A172 (cell line): ENCODE data around the gene TRPT1. TPM values are rescaled to one million over a fixed set of nuclear protein-coding genes. Genes with fewer than 3 reads are reported as not detected.
A peak's percentile ranks its signal among the peaks of the same experiment; 100 is the strongest.

Source experiments
- DNase-seq: peaks from one replicate; pipeline ENCODE4 v3.0.0-alpha.2; 2015; ENCODE audit warnings: low spot score
- total RNA-seq: library from RNA; depleted of rRNA; stranded (reverse); fragments of >200 nt; shearing (Covaris generic); gene quantifications from 2 replicates; pipeline ENCODE4 v1.2.3, GENCODE V29; 2014

The TRPT1 gene
- total RNA-seq, 1 experiment from 2014 or later: 33.8 TPM

DNA sequence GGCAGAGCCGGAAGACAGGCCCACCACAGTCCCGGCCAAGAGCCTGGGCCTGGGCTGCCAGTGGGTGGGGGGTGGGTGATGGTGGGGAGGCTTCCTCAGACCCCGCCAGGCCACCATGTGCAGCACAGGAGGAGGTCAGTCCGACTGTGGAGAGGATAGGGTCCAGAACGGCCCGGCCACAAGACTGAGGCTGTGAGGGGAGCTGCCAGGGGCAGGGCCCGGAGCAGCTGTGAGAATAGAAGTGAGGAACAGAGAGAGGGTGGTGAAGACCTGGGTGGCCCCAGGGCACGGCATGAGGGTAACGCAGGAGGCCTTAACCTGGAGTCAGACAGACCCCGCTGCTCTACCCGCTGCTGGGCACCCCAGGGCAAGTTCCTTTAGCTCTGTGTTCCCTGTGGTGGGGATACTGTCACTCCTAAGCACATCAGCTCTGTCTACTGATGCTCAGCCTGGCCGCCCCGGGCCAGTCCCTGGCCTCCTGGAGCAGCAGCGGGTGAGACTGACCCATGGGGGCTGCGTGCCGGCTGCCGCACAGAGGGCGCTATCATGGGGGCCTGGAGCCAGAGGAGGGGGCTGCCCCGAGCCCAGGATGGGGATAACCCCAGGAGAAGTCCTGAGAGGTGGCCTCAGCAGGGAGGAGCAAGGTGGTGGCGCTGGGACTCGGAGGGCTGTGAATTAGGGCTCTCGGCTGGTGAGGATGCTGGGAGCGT is 17.7 kb downstream of the TRPT1 start:
- no peak for DNase-seq

DNA sequence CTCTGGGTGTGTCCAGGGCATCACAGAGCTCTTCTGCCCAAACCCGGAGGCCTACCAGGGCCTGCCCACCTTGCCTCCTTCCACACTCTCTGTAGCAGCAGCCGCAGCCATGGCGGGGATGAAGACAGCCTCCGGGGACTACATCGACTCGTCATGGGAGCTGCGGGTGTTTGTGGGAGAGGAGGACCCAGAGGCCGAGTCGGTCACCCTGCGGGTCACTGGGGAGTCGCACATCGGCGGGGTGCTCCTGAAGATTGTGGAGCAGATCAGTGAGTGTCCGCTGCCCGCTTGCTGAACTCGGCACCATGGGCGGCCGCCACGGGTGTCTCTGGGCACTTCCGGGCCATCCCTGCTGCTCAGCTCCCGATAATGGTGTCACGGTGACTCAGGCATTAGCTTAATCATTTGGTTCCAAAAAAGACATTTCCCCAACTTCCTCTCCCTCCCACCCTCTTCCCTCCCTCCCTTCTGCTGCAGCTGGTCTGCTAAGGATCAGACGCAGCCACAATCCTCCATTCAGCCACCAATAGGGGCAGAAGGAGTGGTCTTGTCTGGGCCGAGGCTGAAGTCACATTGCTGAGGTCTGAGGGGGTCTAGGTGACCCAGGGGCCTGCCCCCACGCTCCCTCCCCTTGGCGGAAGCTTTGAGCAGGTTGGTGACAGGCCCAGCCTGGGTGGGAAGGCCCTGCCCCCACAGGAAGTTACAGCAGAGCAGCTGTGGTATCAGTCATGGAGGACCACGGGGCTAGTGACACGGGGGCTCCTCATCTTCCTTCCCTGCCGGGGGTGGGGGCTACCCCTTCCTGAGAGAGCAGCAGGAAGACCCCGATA is 18.5 kb downstream of the TRPT1 start:
- DNase-seq: peak; percentile 94

DNA sequence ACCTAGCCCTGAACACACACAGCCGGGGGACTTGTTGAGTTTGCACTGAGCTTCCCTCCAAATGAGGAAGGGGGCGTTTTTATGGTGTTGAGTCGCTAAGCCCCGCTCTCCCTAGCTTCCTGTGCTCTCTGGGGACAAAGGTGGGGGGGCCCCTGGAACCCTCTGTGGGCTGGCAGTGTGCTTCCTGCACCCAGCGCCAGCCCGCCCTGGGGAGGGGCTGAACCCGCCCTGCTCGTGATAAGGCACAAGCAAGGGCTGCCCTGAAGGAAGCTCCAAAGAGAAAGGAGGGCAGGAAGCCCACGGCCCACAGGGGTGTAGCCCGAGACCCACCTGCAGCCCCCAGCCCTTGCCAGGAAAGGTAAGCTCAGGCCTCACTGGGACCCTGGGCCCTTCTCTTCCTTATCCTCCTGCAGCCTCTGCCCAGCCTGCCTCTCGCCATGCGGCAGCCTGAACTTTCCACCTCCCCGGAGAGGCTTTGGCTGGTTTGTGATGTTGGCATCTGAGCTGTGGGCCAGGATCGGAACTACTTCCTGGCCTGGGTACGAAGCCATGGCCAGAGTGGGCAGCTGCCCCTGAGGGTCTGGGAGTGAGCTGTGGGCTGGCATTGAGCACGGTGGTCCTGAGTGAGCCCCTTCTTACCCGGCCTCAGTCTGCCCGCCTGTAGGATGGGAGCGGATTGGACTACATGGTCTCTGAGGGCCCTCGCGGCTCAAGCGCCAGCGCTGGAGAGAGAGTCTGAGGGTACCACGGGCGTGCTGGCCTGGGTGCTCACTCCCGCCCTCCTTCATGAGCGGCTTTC is 19.3 kb downstream of the TRPT1 start, which contains the start of gene FERMT3:
FERMT3 (plus strand) TSS at position 265 of the 799 bp plus-strand sequence. CDS start 644 bp downstream, outside the sequence.
- peak; percentile 30 for DNase-seq

DNA sequence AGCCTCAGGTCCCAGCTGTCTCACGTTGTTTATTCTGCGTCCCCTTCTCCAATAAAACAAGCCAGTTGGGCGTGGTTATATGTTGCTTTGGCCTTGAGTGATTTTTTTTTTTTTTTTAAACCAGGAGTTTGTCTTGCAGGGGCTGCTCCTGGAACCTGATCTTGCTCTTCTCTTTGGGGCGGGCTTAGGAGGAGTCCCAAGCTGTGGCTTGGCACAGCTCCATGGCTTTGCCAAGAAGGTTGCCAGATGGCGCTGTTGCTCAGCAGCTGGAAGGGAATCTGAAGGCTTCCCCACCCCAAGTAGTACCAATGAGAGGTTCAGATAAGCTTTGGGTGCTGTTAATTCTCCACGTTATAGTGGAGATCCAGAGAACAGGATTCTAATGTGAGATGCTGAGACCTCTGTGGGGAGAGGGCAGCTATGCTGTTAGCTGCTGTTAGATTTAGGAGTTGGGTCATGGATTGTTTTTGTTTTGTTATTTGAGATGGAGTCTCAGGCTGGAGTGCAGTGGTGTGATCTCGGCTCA is 21.5 kb downstream of the TRPT1 start:
- peak; percentile 94 for DNase-seq

DNA sequence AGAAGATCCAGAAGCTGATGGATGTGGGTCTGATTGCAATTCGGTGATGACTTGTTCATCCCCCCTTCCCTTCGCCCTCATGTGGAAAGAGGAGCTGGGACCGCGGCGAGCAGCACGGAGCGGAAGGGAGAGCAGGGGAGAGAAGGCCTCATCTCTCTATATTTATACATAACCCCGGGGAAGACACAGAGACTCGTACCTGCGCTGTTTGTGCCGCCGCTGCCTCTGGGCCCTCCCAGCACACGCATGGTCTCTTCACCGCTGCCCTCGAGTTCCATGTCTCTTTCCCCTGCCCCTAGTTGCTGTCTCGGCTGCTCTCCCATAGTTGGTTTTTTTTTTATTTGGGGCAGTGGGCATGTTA is 21.9 kb downstream of the TRPT1 start:
- no peak for DNase-seq

DNA sequence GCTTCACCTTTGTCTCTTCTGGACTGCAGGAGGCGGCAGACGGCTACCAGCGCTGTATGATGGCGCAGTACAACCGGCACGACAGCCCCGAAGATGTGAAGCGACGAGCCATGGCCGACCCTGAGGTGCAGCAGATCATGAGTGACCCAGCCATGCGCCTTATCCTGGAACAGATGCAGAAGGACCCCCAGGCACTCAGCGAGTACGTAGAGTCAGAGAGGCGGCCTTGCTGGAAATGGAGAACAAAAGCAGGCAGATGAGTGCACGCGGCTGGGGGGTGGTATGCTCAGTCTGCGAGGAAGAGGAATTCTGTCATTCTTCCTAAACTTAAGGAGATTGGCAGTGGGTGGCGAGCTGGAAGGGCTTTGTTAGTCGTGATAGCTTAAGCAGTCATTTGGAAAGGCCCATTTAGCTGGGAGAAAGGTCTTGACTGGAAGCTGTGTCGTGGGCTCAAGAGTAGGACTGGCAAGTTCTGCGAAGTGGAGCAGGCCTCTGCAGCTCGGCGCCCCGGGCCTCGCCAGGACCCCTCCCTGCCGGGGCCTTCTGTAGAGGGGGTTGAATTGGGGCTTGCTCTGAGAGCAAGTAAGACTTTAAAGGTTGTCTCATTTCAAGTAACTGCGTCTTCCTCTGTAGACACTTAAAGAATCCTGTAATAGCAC is 22.4 kb downstream of the TRPT1 start:
- DNase-seq: no peak

DNA sequence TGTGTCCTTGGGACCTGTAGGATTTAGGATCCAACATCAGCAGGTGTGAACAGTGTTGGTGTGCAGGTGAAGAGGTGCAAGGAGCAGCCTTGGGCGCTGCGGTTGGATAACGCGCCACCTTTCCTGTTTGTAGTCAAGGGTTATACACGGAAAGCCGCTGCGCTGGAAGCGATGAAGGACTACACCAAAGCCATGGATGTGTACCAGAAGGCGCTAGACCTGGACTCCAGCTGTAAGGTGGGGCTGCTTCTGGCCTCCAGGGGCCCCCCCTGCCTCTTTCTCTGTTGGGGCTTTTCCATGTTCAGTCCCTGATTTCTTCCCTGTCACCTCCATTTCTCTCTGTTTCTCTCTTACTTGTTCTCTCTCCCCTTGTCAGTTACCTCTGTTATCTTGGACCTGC is 23.0 kb downstream of the TRPT1 start:
- no peak for DNase-seq

DNA sequence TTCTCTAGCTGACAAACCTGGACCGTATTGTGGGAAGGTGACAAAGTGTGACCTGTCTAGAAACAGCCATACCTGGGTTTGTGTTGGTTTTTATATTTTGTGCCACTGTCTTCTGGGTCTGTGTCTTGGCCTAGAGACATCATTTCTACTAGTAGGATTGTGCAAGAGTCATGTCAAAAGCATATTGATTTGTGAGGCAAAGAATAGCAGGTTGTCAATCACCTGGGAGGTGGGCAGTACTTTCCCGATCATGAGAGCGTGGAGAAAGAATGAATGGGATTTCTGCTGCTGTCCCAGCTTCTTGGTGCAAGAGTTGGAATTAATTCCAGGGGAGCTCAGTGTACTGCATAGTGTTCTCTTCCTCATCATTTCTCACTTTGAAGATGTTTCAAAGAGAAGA is 24.4 kb downstream of the TRPT1 start:
- DNase-seq: no peak

DNA sequence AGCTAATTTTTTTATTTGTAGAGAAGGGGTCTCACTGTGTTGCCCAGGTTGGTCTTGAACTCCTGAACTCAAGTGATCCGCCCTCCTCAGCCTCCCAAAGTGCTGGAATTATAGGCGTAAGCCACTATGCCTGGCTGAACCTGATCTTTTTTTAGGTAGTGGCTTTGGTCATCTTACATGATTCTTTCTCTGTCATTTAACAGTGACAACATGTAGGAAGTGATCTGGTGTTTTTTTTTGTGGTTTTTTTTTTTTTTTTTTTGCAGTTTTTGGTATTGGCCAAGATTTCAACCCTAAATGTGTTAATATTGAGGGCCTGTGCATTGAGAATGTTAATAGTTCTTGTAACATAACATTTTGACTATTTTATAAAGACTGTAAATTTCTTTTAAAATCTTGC is 27.5 kb downstream of the TRPT1 start:
- DNase-seq: no peak

DNA sequence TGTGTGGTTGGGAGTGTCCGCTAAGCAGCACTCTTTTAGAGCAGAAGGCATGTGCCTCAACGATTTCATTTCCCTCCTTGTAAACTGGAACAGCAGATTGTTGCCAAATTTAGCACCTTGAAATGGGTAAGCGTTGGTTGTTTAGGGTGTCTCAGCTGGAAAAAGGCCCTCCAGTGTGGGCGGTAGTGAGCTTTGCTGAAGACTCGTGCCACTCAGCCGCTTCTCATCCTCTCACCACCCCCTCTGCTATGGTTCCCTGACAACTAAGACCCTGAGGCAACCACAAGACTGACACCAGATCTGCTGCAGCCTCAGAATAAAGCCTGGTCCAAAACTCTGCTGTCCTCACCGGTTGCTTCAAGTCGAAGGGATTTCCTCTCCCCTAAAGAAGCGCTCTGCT is 29.4 kb downstream of the TRPT1 start:
- no peak for DNase-seq

DNA sequence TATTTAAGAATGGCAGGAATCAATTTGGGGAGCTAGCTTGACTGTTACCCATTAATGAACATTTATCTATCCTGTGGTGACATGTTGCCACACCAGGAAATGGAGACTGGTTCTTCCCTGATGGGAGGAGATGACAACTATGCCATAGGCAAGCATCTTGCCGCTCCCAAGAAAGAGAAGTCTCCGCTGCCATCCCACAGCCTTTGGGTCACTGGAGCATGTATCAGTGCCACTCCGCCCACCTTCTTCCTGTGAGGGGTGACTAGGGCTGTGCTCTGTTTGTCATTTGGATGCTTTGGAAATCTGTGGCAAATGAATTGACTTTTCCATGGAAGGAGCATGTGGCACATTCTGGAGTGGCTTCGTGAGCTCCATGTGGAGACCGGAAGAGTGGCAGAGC is 33.6 kb downstream of the TRPT1 start:
- no peak for DNase-seq

DNA sequence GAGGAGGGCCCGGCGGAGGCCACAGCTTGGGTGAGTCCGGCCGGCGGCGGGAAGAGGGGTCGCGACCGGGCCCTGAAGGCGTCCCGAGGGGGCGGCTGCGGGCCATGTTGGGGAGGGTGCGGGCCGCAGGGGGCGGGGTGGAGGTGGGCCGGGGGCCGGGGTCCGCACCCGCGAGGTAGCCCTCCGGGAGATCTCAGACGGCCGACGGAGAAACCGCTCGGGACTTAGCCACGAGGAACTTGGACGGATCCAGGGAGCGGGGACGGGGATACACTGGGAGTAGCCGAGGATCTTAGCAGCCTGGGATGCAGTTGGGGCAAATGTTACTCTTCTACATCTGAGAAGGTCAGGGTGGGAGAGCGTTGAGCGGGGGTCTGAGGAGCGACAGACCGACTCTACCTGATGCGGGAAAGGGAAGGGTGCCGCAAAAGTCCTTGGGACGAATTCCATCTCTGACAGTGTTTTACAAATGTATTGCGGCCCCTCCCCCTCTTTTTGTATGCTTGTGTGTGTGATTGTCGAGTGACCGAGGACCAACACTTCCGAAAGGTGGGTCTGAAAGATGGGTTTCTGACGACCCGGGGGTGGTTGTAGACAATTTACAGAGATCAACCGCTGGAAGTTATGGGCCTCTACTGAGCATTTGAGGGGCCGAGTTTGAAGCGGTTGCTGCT is 39.4 kb downstream of the TRPT1 start:
- no peak for DNase-seq

DNA sequence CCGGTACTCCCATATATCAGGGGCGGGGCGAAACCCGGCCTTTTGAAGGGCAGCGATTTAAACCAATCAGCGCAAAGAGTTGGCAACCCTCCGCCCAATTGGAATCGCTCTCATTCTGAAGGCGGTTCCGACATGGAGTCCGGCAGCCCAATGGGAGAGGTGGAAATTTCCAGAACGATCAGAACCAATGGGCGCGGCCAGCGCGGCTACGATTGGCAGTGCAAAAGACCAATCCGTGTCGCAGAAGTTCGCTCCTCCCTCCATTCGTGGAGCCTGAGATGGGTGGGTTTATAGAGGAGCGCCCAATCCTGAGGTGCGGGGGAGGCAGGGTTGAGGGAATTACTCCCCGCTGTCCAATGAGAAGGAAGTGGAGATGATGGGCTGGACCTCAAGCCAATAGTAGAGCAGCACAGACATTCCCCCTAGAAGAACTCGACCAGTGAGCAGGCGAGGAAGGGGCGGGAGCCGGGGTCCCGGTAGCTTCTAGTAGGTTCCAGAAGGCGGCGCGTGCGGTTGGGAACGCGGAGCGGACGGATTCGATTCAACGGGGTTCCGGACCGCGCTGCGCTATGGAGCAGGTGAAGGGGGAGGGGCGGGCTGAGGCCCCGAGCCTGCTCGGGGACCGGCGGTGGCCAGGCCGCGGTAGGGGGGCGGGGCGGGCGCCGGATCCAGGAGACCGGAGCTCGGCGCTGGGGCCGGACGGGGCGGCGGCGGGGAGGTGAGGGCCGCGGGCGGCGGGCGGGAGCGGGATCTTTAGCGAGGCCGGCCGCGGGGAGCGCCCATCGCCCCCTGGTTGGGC is 40.1 kb downstream of the TRPT1 start, which contains the start of gene STIP1:
STIP1 (plus strand) TSS at position 479 of the 799 bp plus-strand sequence; CDS start at position 570, 91 bp downstream.
- DNase-seq: peak; percentile 100

DNA sequence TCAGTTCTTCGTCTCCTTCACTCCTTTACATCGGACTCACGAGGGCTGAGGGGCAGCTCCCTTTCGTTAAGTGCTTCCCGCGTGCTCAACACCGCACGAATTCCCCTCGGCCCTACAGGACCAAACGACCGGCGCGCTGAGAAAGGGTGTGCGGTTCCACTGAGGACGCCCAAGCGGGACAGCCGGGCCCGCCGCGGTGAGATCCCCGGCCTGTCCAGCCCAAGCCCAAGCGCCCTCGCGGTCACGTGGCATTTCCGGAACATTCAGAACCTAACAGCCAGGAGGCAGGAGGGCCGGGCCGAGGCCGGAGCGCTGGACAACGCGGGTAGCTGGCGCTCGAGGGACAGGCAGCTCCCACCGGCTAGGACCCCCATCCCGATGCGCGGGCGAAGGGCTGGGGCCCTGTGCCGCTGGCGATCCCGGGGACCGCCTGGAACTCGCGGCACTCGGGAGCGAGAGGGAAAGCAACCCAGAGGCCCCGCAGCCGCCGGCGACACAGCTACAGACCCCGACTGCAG is 40.8 kb downstream of the TRPT1 start:
- no peak for DNase-seq

DNA sequence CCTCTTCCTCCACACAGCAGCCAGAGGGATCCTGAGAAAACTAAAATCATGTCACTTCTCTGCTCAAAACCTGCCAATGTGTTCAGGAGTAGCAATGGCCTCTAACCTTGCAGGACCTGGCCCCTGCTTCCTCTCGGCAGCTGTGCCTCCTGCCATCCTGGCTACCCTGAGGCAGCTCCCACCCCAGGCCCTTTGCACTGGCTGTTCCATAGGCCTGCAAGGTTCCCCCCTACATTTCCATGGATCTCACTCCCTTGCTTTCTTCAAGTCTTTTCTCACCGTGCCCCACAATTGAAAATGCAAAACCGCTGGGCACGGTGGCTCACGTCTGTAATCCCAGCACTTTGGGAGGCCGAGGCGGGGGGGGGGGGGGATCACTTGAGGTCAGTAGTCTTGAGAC is 42.1 kb downstream of the TRPT1 start:
- DNase-seq: no peak

DNA sequence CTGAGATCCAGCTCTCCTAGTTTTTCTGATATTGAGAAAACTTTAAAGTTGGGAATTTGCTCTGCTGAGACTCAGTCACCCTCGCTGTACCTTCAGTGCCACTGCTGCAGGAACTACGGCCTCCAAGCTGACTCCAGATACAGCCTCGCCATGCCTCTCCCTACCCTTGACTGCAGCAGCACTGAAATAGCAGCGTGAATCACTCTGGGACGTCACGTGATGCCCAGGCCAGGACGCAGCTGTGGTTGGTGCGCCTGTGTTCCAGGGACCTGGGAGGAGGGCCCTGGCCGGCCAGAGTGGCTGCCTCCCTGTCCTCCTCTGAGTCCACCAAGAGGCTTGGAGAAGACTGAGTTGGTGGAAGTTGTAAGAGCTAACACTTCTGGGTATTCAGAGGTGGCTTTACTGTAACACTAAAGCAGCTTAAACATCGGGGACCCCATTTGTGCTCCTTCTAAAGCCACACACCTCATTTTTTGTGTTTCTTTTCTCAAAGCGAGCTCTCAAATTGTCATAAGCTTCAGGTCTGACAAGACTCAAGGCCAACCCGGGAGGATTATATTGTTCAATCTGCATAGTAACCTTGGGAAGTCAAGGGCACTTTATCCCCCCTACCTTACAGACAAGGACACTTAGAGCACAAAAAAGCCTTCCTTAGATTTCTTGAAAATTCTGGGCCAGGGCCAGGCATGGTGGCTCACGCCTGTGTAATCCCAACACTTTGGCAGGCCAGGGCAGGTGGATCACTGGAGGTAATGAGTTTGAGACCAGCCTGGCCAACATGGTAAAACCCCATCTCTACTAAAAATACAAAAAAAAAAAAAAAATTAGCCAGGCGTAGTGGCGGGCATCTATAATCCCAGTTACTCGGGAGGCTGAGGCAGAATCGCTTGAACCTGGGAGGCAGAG is 44.2 kb downstream of the TRPT1 start:
- peak; percentile 91 for DNase-seq

DNA sequence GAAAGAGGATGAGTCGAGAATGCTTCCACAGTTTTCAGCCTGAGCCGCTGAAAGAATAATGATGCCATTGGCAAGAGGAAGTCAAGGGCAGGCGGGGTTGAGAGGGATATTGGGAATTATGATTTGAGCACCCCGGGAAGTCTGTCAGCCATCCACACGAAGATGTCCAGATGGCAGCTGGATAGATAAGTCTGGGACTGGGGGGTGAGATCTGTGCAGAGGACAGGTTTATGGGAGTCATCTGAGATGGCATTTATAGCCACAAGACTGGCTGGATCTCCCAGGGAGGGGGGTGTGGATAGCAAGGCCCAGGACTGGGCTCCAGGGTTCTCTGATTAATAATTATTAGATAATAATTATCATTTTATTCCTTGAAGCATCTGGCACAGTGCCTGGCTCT is 45.1 kb downstream of the TRPT1 start:
- DNase-seq: no peak

DNA sequence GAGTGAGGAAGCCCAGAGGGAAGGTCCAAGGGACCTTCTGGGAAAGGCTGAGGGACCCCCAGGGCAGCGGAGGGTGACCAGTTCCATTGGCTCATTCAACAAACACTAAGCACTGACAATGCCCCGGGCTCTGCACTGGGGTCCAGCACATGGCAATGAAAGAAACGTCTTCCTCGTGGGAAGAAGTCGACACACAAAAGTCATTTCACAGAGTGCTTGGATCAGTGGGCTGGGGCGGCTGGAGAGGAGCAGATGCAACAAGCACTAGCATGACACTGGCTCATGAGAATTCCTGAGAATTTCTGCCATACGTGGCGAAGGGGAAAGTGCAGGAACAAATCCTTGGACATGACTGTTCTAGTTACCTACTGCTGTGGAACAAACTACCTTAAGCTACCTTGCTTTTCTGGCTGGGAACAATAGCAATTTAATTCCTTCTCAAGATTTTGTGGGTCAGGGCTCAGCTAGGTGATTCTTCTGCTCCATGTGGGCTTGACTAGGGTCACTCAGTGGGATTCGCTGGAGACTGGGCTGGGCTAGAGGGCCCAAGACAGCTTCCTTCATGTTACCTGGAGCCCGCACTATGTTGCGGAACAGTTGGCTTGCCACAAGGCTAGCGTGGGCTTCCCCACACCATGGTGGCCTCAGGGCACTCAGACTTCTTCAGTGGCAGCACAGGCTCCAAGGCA is 46.9 kb downstream of the TRPT1 start:
- DNase-seq: no peak
